ENCODE results near the gene MGST2. TPM values are rescaled to one million over a fixed set of nuclear protein-coding genes. Genes with fewer than 3 reads are reported as not detected.

MGST2 gene
- polyA plus RNA-seq, 6 donors from 2014 or later = 1.0 to 7.9 (median 2.9) TPM

DNA sequence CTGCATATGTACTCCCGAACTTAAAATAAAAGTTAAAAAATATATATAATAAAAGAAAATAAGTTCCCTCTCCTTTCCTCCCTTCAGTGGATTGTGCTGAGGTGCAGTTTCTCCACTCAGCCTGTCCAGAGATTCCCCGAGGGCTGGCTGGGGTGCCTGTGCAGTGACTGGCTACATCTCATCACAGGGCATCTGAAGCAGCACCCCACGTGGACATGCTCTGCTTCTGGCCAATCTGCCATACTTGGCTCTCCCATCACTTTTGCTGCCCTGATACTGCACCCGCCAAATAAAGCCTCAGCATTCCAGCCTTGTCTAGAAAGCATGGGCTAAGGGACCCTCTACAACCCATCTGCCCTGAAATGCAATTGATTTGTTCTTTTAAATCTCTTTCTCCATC, 11.1 kb upstream of the MGST2 start:
- H3K36me3 Mint-ChIP-seq = no peaks in the 10 kb centered on the region
- H3K9me3 Mint-ChIP-seq = no peaks in the 10 kb centered on the region
- no peak overlapping the region for H3K4me3 Mint-ChIP-seq
- ATAC-seq (ENCODE audit: low read depth in 2 of 2) (no peak), DNase-seq (no peak)
- no peak overlapping the region for H3K27ac Mint-ChIP-seq
- peaks cover 16 to 38% (median 30%) of the 10 kb centered on the region in 3 donors for H3K27me3 Mint-ChIP-seq
- peaks cover 11 to 14% (median 11%) of the 10 kb centered on the region in 3 donors for H3K4me1 Mint-ChIP-seq

DNA sequence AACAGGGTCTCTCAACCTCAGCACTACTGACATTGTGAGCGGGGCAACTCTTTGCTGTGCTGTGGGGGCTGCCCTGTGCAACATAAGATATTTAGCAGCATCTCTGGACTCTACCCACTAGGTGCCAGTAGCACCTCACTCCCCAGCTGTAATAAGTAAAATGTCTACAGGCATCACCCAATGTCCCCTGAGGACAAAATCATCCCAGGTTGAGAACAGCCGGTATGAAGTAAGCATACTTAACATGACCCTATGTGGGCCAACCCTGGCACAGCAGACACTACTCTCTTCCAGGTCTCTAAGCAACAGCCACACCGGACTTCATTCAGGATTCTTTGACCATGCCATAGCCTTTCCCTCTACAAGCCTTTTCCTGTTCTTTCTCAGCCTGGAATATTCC, 10.5 kb upstream of the MGST2 start:
- H3K27ac Mint-ChIP-seq = peak overlapping the region in 1 of 6 donors; percentile 42
- peaks cover 16 to 38% (median 30%) of the 10 kb centered on the region in 3 donors for H3K27me3 Mint-ChIP-seq
- no peak for DNase-seq
- H3K36me3 Mint-ChIP-seq = no peaks in the 10 kb centered on the region
- H3K4me1 Mint-ChIP-seq = peaks cover 11 to 14% (median 11%) of the 10 kb centered on the region in 3 donors
- ATAC-seq (ENCODE audit: low read depth in 2 of 2) = peak; percentile 46
- no peaks in the 10 kb centered on the region for H3K9me3 Mint-ChIP-seq
- H3K4me3 Mint-ChIP-seq = no peak overlapping the region

DNA sequence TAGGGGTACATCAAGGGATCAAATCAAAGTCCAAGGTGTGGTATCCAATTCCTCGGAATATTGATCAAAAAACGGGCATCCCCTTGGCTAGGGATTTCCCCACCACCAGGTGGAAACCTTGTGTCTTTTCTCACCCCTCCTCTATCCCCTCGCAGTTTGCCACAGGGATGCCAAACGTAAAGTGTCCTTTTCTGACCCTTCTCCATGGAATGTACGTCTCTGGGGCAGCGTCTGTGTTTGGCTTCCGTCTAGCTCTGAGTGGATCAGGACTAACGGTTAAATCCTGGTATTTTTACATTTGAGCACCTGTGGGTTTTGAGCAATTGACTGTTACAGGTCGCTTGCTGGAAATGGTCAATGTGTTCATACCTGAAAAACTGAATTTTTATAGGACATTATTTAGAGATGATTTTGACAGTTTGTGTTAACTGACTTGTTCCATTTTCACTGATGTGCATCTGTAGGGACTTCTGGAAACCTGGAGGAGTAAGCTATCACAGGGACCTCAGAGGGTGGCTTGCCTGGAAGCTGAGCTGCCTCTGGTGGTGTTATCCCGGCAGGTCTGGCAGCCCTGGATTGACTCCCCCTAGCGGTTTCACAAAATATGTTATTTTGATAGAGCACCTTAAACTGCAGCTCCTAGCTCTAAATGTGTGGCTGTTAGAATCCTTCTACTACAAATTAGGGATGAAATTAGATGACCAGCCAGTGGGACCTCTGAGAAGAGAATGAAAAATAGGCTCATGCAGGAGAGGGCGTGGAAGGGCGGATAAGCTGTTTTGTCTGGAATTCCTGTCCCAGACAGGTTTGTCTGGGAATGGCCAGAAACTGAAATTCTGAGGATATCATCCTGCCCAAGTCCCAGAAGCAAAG, 8.8 kb upstream of the MGST2 start:
- H3K27me3 Mint-ChIP-seq = peaks cover 14 to 38% (median 30%) of the 10 kb centered on the region in 3 donors

DNA sequence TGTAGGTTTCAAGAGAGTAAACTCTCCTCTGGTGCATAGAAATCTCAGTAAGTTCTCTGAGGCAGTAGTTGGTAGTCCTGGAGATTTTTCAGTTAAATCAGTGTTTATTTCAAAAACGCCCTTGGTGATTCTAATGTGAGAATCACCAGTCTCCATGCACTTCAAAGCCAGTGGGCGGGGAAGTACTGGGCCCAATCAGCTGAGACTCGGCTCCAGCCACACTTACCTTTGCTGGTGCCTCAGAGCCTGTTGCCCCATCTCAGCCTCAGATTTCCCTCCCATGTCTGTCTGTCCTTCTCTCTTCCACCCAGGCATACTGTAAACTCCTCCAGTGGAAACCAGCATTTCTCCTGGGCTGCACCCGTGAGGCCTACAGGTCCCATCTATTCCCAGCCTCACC, 7.4 kb upstream of the MGST2 start:
- peaks cover 8 to 33% (median 29%) of the 10 kb centered on the region in 3 donors for H3K27me3 Mint-ChIP-seq
- H3K27ac Mint-ChIP-seq = peak overlapping the region in 1 of 6 donors; percentile 80
- no peak overlapping the region for H3K4me3 Mint-ChIP-seq
- H3K36me3 Mint-ChIP-seq = no peaks in the 10 kb centered on the region
- H3K4me1 Mint-ChIP-seq = peaks cover 5 to 11% (median 5%) of the 10 kb centered on the region in 3 donors
- ATAC-seq (ENCODE audit: low read depth in 2 of 2) (no peak), DNase-seq (no peak)
- no peaks in the 10 kb centered on the region for H3K9me3 Mint-ChIP-seq

More for the DNA sequence above, 8.8 kb upstream of the MGST2 start:
- peak; percentile 89 to 92 for ATAC-seq (ENCODE audit: low read depth in 2 of 2)
- no peaks in the 10 kb centered on the region for H3K9me3 Mint-ChIP-seq
- H3K4me3 Mint-ChIP-seq = no peak overlapping the region
- DNase-seq = peak; percentile 58
- peak overlapping the region in 1 of 6 donors; percentile 57 for H3K27ac Mint-ChIP-seq
- H3K4me1 Mint-ChIP-seq = peaks cover 5 to 11% (median 5%) of the 10 kb centered on the region in 3 donors
- no peaks in the 10 kb centered on the region for H3K36me3 Mint-ChIP-seq

DNA sequence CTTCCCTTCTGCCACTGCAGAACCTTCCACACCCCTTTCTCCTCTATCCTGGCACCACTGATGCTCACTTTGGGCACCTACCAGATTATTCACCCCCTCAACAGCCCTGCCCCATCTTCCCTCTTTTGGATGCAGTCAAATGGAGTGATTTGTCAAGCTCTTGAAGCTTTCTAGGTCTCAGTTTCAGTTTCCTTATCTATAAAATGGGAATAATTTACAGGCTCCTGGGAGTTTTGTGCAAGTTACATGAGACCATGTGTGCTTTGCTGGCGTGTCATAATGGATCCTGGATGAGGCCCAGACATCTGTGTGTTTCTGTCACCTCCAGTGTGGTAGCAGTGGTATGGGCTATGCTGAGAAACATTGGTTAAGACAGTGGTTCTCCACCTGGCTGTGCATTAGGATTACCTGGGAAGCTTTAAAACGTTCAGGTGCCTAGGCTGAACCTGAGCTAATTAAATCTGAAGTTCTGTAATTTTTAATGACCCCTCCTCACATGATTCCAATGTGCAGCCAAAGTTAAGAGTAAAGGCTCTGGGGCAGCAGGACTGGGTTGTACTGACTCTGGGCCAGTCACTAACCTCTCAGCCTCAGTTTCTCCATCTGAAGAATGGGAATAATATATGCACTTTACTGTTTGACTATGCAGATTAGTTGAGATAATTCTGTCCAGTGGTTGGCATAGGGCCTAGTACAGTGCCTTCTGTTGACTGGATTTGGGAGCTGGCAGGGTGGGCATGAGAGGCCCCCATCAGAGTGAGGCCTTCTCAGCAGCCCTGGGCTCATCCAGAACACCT, 6.8 kb upstream of the MGST2 start:
- Mint-ChIP-seq H3K4me3 (no peak overlapping the region), H3K27ac (peak overlapping the region in 1 of 6 donors; percentile 80), H3K36me3 (no peaks in the 10 kb centered on the region), H3K4me1 (peaks cover 5 to 11% (median 5%) of the 10 kb centered on the region in 3 donors), H3K9me3 (no peaks in the 10 kb centered on the region), H3K27me3 (peaks cover 8 to 28% (median 23%) of the 10 kb centered on the region in 3 donors)
- DNase-seq (no peak), ATAC-seq (ENCODE audit: low read depth in 2 of 2) (no peak)

DNA sequence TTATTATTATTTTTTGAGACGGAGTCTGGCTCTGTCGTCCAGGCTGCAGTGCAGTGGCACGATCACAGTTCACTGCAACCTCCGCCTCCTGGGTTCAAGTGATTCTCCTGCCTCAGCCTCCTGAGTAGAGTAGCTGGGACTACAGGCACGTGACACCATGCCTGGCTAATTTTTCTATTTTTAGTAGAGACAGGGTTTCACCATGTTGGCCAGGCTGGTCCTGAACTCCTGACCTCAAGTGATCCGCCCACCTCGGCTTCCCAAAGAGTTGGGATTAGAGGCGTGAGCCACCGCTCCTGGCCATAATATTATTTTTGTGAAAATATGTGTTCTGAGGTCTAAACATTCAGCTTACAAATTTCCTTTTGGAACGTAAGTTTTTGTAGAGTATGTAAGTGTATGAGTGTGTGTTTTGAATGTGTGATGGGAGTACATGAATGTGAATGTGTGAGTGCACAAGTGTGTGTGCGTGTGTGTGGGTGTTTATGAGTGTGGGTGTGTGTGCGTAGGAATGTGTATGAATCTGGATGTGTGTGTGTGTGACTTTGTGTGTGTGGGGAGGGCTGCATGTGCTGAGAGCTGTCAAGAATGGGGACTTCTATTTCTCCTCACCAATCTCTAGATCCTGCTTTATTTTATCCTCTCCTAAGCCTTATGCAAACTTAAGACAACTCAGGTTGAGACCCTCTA, 5.7 kb upstream of the MGST2 start:
- no peaks in the 10 kb centered on the region for H3K36me3 Mint-ChIP-seq
- ATAC-seq (ENCODE audit: low read depth in 2 of 2) = no peak
- H3K9me3 Mint-ChIP-seq = no peaks in the 10 kb centered on the region
- peak overlapping the region in 1 of 8 donors; percentile 26 for H3K4me3 Mint-ChIP-seq
- no peak for DNase-seq
- peaks cover 5 to 11% (median 5%) of the 10 kb centered on the region in 3 donors for H3K4me1 Mint-ChIP-seq
- peaks cover 3 to 23% (median 17%) of the 10 kb centered on the region in 3 donors for H3K27me3 Mint-ChIP-seq
- H3K27ac Mint-ChIP-seq = no peak overlapping the region

DNA sequence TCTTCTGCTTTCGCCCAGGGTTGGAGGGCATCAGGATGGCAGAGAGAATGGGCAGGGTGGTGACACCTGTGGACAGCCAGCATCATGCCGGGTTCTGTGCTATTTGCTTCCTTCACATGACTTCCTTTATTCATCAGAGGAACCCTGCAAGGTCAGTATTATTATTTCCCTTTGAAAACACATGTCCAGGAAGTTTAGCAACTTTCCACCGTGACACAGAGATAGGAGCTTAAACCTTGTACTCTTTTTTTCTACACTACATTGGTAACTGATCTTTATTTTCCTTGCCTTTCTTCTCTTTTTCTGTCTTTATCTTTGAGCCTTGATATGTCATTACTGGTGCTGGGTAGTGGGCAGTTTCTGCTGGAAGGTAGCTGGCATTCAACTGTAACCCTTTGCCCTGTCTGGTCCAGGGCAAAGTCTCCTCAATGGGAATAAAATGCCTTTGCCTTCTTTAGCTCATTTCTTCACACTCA, 5.0 kb upstream of the MGST2 start:
- H3K9me3 Mint-ChIP-seq = no peaks in the 10 kb centered on the region
- H3K36me3 Mint-ChIP-seq = no peaks in the 10 kb centered on the region
- H3K4me3 Mint-ChIP-seq = no peak overlapping the region
- H3K27ac Mint-ChIP-seq = no peak overlapping the region
- ATAC-seq (ENCODE audit: low read depth in 2 of 2) = no peak
- peaks cover 9 to 16% (median 11%) of the 10 kb centered on the region in 3 donors for H3K4me1 Mint-ChIP-seq
- H3K27me3 Mint-ChIP-seq = peaks cover 0 to 17% (median 10%) of the 10 kb centered on the region in 3 donors
- DNase-seq = no peak

DNA sequence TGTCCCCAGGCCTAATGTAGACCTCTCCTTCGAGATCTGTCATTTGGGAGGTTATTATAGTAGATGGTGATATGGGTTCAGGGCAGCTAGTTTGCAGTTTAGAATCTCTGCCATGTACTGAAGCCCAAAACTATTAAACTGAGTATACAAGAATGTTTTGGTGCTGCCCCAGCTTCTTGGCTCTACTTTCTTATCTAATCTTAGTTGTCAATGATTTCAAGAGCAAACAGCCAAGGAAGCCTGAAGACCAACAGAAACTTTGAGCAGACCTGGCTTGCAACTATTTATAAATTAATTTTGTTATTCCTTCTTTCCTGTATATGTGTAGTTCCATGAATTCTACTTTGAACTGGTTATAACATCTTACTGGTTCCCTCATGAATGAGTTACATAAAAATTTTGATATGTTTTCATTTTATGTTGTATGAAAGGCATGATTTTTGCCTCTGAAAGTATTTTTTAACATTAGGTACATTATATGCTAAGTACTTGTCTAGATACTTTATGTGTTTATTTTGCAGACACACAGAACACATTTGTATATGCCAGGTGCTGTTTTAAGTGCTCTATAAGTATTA, 2.0 kb upstream of the MGST2 start:
- ATAC-seq (ENCODE audit: low read depth in 2 of 2) = no peak
- Mint-ChIP-seq H3K27ac (no peak overlapping the region), H3K4me3 (peak overlapping the region in 1 of 8 donors; percentile 63), H3K27me3 (peaks cover 0 to 1% (median 0%) of the 10 kb centered on the region in 3 donors), H3K9me3 (no peaks in the 10 kb centered on the region), H3K36me3 (no peaks in the 10 kb centered on the region), H3K4me1 (peaks cover 21 to 28% (median 24%) of the 10 kb centered on the region in 3 donors)
- no peak for DNase-seq

DNA sequence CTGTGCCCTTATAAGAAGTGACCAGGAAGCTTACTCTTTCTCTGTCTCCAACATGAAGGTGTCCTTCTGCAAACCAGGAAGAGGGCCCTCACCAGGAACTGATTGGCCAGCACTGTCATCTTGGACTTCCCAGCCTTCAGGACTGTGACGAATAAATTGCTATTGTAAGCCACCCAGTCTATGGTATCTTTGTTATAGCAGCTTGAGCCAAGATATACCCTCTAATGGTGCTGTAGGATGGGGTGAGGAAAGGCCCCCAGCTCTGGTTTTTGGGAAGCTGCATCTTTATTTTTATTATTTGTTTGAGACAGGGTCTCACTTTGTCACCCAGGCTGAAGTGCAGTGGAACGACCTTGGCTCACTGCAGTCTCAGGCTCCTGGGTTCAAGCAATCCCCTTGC, 1.2 kb upstream of the MGST2 start:
- DNase-seq (no peak), ATAC-seq (ENCODE audit: low read depth in 2 of 2) (no peak)
- no peak overlapping the region for H3K27ac Mint-ChIP-seq
- H3K4me1 Mint-ChIP-seq = peaks cover 21 to 28% (median 24%) of the 10 kb centered on the region in 3 donors
- H3K36me3 Mint-ChIP-seq = no peaks in the 10 kb centered on the region
- H3K4me3 Mint-ChIP-seq = peak overlapping the region in 3 of 8 donors; percentile 4 to 63 (median 9)
- no peaks in the 10 kb centered on the region for H3K9me3 Mint-ChIP-seq
- no peaks in the 10 kb centered on the region for H3K27me3 Mint-ChIP-seq

DNA sequence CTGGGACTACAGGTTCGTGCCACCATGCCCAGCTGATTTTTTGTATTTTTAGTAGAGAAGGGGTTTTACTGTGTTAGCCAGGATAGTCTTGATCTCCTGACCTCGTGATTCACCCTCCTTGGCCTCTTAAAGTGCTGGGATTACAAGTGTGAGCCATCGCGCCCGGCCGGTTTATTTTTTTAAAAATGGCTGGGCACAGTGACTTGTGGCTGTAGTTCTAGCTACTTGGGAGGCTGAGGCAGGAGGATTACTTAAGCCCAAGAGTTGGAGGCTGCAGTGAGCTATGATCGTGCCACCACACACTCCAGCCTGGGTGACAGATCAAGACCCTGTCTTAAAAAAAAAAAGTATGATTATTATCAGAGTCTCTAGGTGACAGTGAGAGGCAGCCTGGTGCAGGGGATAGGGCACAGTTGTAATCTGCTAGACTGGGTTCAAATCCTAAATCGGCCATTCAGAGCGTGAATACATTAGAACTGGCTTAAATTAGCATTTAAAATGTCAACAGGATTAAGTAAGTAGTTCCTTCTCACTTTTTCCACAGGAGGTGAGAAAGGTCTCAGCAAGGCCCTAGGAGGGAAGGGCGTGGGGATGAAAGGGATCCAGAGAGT, 435 bp upstream of the MGST2 start:
- H3K27me3 Mint-ChIP-seq = no peaks in the 10 kb centered on the region

DNA sequence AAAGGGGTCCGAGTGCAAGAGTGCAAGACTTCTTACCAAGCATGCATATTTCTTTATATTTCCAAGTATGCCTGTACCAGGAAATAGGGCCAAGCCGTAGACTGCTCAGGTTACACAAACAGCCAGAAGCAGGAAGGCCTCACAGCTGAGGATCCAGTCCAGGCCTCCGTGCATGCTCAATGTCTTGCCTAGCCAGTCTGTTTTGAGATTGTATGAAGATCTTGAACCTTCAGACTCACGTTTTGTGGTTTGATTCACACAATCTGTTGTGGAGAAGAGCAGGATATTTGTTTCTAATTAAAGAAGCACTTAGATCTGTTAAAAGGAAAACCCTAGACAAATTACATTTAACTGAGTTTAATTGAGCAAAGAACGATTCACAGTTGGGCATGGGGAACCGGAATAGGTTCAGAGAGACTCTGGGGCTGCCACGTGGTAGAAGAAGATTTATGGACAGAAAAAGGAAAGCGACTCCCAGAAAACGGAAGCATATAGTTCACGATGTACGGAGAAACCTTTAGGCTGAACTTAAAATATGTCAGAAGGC, 1.2 kb downstream of the MGST2 start:
- peak overlapping the region in 4 of 6 donors; percentile 18 to 83 (median 63) for H3K27ac Mint-ChIP-seq
- no peaks in the 10 kb centered on the region for H3K36me3 Mint-ChIP-seq
- ATAC-seq (ENCODE audit: low read depth in 2 of 2) (peak in 1 of 2 donors; percentile 20), DNase-seq (no peak)
- H3K27me3 Mint-ChIP-seq = no peaks in the 10 kb centered on the region
- peak overlapping the region; percentile 89 to 98 (median 94) for H3K4me3 Mint-ChIP-seq
- H3K4me1 Mint-ChIP-seq = peaks cover 20 to 25% (median 24%) of the 10 kb centered on the region in 3 donors
- H3K9me3 Mint-ChIP-seq = no peaks in the 10 kb centered on the region

More for the DNA sequence above, 435 bp upstream of the MGST2 start:
- peak overlapping the region; percentile 8 to 83 (median 74) for H3K27ac Mint-ChIP-seq
- peaks cover 24 to 27% (median 25%) of the 10 kb centered on the region in 3 donors for H3K4me1 Mint-ChIP-seq
- H3K4me3 Mint-ChIP-seq = peak overlapping the region; percentile 89 to 98 (median 94)
- ATAC-seq (ENCODE audit: low read depth in 2 of 2) (peak in 1 of 2 donors; percentile 3), DNase-seq (no peak)
- H3K36me3 Mint-ChIP-seq = no peaks in the 10 kb centered on the region
- no peaks in the 10 kb centered on the region for H3K9me3 Mint-ChIP-seq

DNA sequence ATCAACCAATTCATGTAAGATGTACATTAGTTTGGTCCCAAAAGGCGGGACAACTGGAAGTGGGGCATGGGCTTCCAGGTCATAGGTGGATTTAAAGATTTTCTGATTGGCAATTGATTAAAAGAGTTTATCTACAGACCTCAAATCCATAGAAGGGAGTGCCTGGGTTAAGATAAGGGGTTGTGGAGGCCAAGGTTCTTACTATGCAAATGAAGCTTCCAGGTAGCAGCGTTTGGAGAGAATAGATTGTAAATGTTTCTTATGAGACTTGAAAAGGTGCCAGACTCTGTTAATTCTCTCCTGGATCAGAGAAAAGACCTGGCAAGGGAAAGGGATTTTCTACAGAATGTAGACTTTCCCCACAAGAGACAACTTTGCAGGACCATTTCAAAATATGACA, 2.4 kb downstream of the MGST2 start:
- no peak for DNase-seq
- no peak for ATAC-seq (ENCODE audit: low read depth in 2 of 2)
- no peak overlapping the region for H3K4me3 Mint-ChIP-seq
- H3K27me3 Mint-ChIP-seq = no peaks in the 10 kb centered on the region
- no peak overlapping the region for H3K27ac Mint-ChIP-seq
- H3K4me1 Mint-ChIP-seq = peaks cover 20 to 25% (median 24%) of the 10 kb centered on the region in 3 donors
- no peaks in the 10 kb centered on the region for H3K36me3 Mint-ChIP-seq
- H3K9me3 Mint-ChIP-seq = no peaks in the 10 kb centered on the region

Measured in naive B cell (primary cell).